HG03520 (cell line): ENCODE data around the gene PSORS1C2.

Experiments
- ATAC-seq: cut with Tn5 transposase; IDR thresholded peaks from one replicate; pipeline ENCODE4 v1.9.1; 2021; ENCODE audit warnings: mild to moderate bottlenecking, moderate library complexity; ENCODE audit not compliant: unreplicated experiment

The PSORS1C2 gene

GRCh38 chr6:31115941-31116560 lies 22.8 kb downstream of the PSORS1C2 start:
- ATAC-seq = no peak

- no peak for ATAC-seq
These were observed 23.7 kb downstream of the PSORS1C2 start for GRCh38 chr6:31114970-31115849.

- ATAC-seq = no peak
These were observed 24.4 kb downstream of the PSORS1C2 start, which contains the start of gene PSORS1C1 for GRCh38 chr6:31114541-31114878. Gene PSORS1C1 (plus strand): TSS chr6:31114800. CDS start chr6:31129633, 14,833 bp downstream.

- ATAC-seq = no peak
These were observed 24.9 kb downstream of the PSORS1C2 start for GRCh38 chr6:31113861-31114540.

GRCh38 chr6:31112478-31112877 lies 26.4 kb downstream of the PSORS1C2 start, which contains the start of gene C6orf15:
Gene C6orf15 (minus strand): TSS chr6:31112575. CDS start chr6:31112555, 20 bp downstream.
- no peak for ATAC-seq

GRCh38 chr6:31111712-31112111 lies 27.2 kb downstream of the PSORS1C2 start:
- no peak for ATAC-seq

- ATAC-seq = no peak
These were observed 27.9 kb downstream of the PSORS1C2 start for GRCh38 chr6:31110825-31111582.

GRCh38 chr6:31107052-31107451 lies 31.8 kb downstream of the PSORS1C2 start:
- ATAC-seq = no peak

GRCh38 chr6:31103136-31103535 lies 35.7 kb downstream of the PSORS1C2 start:
- ATAC-seq = no peak

GRCh38 chr6:31098449-31098938 lies 40.4 kb downstream of the PSORS1C2 start:
- ATAC-seq = no peak

- no peak for ATAC-seq
These were observed 42.2 kb downstream of the PSORS1C2 start for GRCh38 chr6:31096656-31097055.

- no peak for ATAC-seq
These were observed 42.7 kb downstream of the PSORS1C2 start for GRCh38 chr6:31096215-31096614.

GRCh38 chr6:31094389-31094881 lies 44.4 kb downstream of the PSORS1C2 start:
- no peak for ATAC-seq

GRCh38 chr6:31092769-31093505 lies 45.9 kb downstream of the PSORS1C2 start:
- ATAC-seq = no peak

GRCh38 chr6:31092238-31092637 lies 46.6 kb downstream of the PSORS1C2 start:
- no peak for ATAC-seq

GRCh38 chr6:31091680-31092079 lies 47.2 kb downstream of the PSORS1C2 start:
- ATAC-seq = no peak

- ATAC-seq = no peak
These were observed 47.9 kb downstream of the PSORS1C2 start for GRCh38 chr6:31090973-31091364.

GRCh38 chr6:31090275-31090972 lies 48.4 kb downstream of the PSORS1C2 start:
- ATAC-seq = no peak
